HEK293 (cell line): ENCODE measurements around the gene ZFYVE28.

Experiments used
- CTCF ChIA-PET: fragments of 350-600 bp; formaldehyde crosslinking; extraction: SDS; loops from one replicate; lab custom pipeline; 2021; ENCODE audit warnings: antibody characterized with exemption; lab: Yijun Ruan, JAX
- POLR2A ChIA-PET: fragments of 300-600 bp; formaldehyde crosslinking; extraction: SDS; loops from one replicate; lab custom pipeline; 2020; ENCODE audit warnings: antibody characterized with exemption, inconsistent platforms; lab: Yijun Ruan, JAX
- H3K27ac ChIP-seq: fragments of 200-500 bp; sonication (Bioruptor generic); 2 replicates; pipeline ENCODE4 v1.5.1; 2014; ENCODE audit warnings: low read depth, low read length, control low read depth, inconsistent platforms; ENCODE audit errors: extremely low read depth
- H3K36me3 ChIP-seq, 2 experiments: fragments of 200-500 bp in 1 of 2; sonication (Bioruptor generic) in 1 of 2; 1 replicate in 1 of 2; 2 replicates in 1 of 2; pipeline ENCODE4 v1.5.1; 2014 to 2017; ENCODE audit warnings: inconsistent platforms in 2 of 2, low read length in 2 of 2; ENCODE audit not compliant: control insufficient read depth in 2 of 2, insufficient read depth in 1 of 2
- H3K4me1 ChIP-seq: fragments of 200-500 bp; sonication (Bioruptor generic); 2 replicates; pipeline ENCODE4 v1.5.1; 2014; ENCODE audit warnings: mild to moderate bottlenecking, low read length, inconsistent platforms; ENCODE audit not compliant: control insufficient read depth, insufficient read depth
- H3K4me3 ChIP-seq: 2 replicates; pipeline ENCODE4 v1.5.1; 2011; ENCODE audit warnings: low read depth, mild to moderate bottlenecking, control low read depth, low read length, moderate library complexity
- H3K9me3 ChIP-seq: fragments of 200-500 bp; sonication (Bioruptor generic); 2 replicates; pipeline ENCODE4 v1.5.1; 2014; ENCODE audit warnings: low read depth, low read length, inconsistent platforms; ENCODE audit not compliant: control insufficient read depth, insufficient read depth
- KLF8 ChIP-seq: fragments of 450-650 bp; formaldehyde crosslinking; IDR thresholded peaks from 2 replicates; pipeline ENCODE4 v1.5.1; 2016; ENCODE audit warnings: missing biosample characterization, missing genetic modification characterization
- ZBTB17 ChIP-seq: fragments of 450-650 bp; formaldehyde crosslinking; IDR thresholded peaks from 2 replicates; pipeline ENCODE4 v1.5.1; 2016; ENCODE audit warnings: missing biosample characterization, missing genetic modification characterization
- ZBTB8A ChIP-seq: fragments of 450-650 bp; formaldehyde crosslinking; IDR thresholded peaks from 2 replicates; pipeline ENCODE4 v1.5.1; 2016; ENCODE audit warnings: missing biosample characterization, missing genetic modification characterization
- ZFHX2 ChIP-seq: fragments of 450-650 bp; formaldehyde crosslinking; conservative IDR thresholded peaks from 2 replicates; pipeline ENCODE4 v1.5.1; 2016; ENCODE audit warnings: missing biosample characterization, missing genetic modification characterization
- ZNF157 ChIP-seq: fragments of 450-650 bp; formaldehyde crosslinking; IDR thresholded peaks from 2 replicates; pipeline ENCODE4 v1.5.1; 2016; ENCODE audit warnings: missing biosample characterization, missing genetic modification characterization
- ZNF239 ChIP-seq: fragments of 450-650 bp; formaldehyde crosslinking; IDR thresholded peaks from 2 replicates; pipeline ENCODE4 v1.5.1; 2016; ENCODE audit warnings: missing biosample characterization, missing genetic modification characterization
- ZNF426 ChIP-seq: fragments of 450-650 bp; formaldehyde crosslinking; IDR thresholded peaks from 2 replicates; pipeline ENCODE4 v1.5.1; 2017; ENCODE audit warnings: missing biosample characterization, missing genetic modification characterization, mild to moderate bottlenecking, inconsistent platforms, moderate library complexity
- ZNF585B ChIP-seq: fragments of 450-650 bp; formaldehyde crosslinking; IDR thresholded peaks from 2 replicates; pipeline ENCODE4 v1.5.1; 2016; ENCODE audit warnings: missing biosample characterization, missing genetic modification characterization
- ZNF600 ChIP-seq: fragments of 450-650 bp; formaldehyde crosslinking; IDR thresholded peaks from 2 replicates; pipeline ENCODE4 v1.5.1; 2016; ENCODE audit warnings: missing biosample characterization, missing genetic modification characterization
- ZNF747 ChIP-seq: fragments of 450-650 bp; formaldehyde crosslinking; IDR thresholded peaks from 2 replicates; pipeline ENCODE4 v1.5.1; 2016; ENCODE audit warnings: missing biosample characterization, missing genetic modification characterization
- ZNF785 ChIP-seq: fragments of 450-650 bp; formaldehyde crosslinking; IDR thresholded peaks from 2 replicates; pipeline ENCODE4 v1.5.1; 2016; ENCODE audit warnings: missing biosample characterization, missing genetic modification characterization
- ZXDB ChIP-seq: fragments of 450-650 bp; formaldehyde crosslinking; IDR thresholded peaks from 2 replicates; pipeline ENCODE4 v1.5.1; 2016; ENCODE audit warnings: missing biosample characterization, missing genetic modification characterization
- TF ChIP-seq, protein P1 (sequence below): fragments of 450-650 bp; formaldehyde crosslinking; IDR thresholded peaks from 2 replicates; pipeline ENCODE4 v1.5.1; 2016; ENCODE audit warnings: missing biosample characterization, missing genetic modification characterization
- TF ChIP-seq, protein P2 (sequence below): fragments of 450-650 bp; IDR thresholded peaks from 2 replicates; pipeline ENCODE4 v1.5.1; 2018; ENCODE audit warnings: missing biosample characterization, mild to moderate bottlenecking, missing genetic modification characterization

Gene ZFYVE28

DNA sequence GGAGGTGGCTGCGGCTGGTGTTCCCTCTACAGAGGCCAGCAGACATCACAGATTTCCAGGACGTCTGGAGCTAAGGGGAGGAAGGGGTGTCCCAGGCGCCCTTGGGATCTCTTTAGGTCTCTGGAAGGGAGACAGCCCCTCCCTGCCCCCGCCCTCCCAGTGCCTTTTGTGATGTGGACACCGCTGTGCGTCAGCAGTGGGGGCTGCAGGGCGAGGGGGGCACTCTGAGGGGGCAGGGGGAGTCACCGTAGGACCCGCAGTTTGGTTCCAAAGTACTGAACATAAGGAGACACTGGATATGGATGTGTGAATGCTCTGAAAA is 130.9 kb downstream of the ZFYVE28 start (continued):
- no peak for TF ChIP-seq ZNF239
- TF ChIP-seq ZNF785 (tag by site-specific recombination), result no peak
- no peak for TF ChIP-seq KLF8

DNA sequence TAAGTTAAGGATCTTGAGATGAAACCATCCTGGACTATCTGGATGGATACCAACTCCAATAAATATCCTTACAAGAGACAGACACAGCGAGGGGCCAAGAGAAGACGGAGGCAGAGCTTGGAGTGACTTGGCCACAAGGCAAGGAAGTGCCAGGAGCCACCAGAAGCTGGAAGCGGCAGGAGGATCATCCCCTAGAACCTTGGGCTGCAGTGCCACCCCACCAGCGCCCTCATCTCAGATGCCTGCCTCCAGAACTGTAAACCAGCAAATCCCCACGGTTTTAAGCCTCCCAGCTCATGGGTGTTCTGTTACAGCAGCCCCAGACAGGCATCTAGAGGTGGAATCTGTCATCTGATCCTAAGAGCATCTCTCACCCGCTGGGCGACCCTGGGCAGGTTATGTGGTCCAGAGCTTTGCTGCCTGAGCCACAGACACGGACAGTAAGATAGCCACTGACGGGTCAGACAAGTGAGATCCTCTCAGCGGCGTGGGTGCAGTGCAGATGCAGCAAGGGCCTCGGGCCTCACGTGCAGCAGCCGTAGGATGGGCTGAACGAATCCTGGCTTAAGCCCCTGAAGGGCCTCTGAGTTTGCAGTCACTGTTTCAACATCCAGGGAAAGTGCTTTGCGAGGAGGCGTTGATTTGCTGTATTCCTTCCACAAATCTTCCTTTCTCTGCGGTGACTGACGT is 131.4 kb downstream of the ZFYVE28 start:
- POLR2A ChIA-PET, result no interaction called here
- no peak overlapping the region for H3K27ac ChIP-seq
- H3K9me3 ChIP-seq, result no peaks in the 10 kb centered on the region
- H3K36me3 ChIP-seq, result no peaks in the 10 kb centered on the region
- H3K4me1 ChIP-seq, result no peaks in the 10 kb centered on the region
- TF ChIP-seq ZNF600 (tag by site-specific recombination) (peak; percentile 43; the same call in 1 of the 2 replicates), ZNF585B (tag by site-specific recombination) (no peak), ZXDB (tag by site-specific recombination) (no peak), ZBTB8A (tag by site-specific recombination) (0 out of 2 replicates have a peak, but pooled peaks have one; percentile 16), ZFHX2 (tag by site-specific recombination) (peak; percentile 24; the same call in 1 of the 2 replicates), ZBTB17 (tag by site-specific recombination) (peak; percentile 43; the same call in 1 of the 2 replicates)
- TF ChIP-seq, all 188 proteins: peak for 4
- no peak overlapping the region for H3K4me3 ChIP-seq
- CTCF ChIA-PET, result no interaction called here

DNA sequence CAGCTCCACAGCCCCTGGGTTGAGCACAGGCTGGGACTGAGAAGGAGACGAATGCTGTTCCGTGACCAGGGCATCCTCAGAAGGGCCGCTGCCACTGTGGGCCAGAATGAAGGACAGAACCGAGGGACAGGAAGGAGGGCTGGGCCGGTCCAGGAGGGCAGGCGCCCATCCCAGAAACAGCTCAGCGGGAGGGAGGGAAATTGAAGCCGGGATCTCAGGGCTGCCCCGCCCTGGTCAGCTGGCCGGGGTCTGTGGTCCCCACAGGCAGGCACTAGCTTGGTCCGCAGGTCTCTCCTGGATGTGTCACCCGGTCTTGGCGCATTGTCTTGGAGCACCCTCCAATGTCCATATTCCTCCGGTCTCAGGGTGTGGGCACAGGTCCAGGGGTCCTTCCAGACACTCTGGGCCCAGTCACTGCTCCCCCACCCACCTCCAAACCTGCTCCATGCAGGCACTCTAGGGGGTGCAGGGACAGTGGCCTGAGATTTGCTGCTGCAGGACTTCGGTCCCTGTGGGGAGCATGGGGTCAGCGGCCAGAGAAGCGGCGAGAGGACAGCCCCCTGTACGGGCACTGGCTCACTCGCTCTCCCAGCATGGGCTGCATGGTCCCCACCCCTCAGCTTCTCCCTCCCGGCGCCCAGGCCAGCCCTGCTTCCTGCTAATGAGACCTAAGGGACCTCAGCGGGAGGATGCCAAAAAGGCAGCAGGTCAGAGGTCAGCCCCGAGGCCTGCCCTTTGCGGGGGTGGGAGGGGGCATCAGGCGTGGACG is 132.6 kb downstream of the ZFYVE28 start:
- peak; percentile 67 for TF ChIP-seq ZNF157 (tag by site-specific recombination)
- TF ChIP-seq, protein P1, sequence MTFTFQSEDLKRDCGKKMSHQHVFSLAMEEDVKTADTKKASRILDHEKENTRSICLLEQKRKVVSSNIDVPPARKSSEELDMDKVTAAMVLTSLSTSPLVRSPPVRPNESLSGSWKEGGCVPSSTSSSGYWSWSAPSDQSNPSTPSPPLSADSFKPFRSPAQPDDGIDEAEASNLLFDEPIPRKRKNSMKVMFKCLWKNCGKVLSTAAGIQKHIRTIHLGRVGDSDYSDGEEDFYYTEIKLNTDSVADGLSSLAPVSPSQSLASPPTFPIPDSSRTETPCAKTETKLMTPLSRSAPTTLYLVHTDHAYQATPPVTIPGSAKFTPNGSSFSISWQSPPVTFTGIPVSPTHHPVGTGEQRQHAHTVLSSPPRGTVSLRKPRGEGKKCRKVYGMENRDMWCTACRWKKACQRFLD (tag by site-specific recombination), result no peak
- Histone ChIP-seq H3K36me3 (no peaks in the 10 kb centered on the region), H3K9me3 (no peaks in the 10 kb centered on the region), H3K4me1 (no peaks in the 10 kb centered on the region), H3K4me3 (no peak overlapping the region), H3K27ac (no peak overlapping the region)
- POLR2A ChIA-PET, result no interaction called here
- CTCF ChIA-PET, result no interaction called here

DNA sequence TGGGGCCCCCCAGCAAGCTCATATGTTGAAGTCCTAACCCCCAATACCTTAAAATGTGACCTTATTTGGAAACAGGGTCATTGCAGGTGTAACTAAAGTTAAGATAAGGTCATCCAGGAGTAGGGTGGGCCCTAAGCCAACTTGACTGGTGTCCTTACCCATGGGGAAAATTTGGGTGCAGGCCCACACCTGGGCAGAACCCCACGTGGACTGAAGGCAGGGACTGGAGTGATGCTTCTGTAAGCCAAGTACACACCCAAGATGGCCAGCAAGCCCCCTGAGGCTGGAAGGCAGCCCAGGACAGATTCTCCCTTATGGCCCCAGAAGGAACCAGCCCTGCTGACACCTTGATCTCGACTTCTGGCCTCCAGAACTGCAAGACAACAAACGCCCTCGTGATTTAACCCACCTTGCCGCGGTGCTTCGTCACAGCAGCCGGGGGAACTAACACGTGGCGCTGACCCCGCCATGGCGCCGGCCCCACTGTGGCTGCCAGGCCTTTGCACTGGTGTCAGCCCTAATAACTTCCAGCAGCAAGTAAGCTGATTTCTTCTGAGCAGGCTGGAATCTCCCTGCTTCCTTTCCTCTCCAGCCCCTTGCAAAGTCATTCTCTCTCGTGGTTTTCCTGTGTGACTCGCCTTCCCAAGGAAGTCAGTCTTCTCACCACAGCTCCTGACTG is 133.4 kb downstream of the ZFYVE28 start:
- no peaks in the 10 kb centered on the region for H3K36me3 ChIP-seq
- no peaks in the 10 kb centered on the region for H3K9me3 ChIP-seq
- no peak overlapping the region for H3K27ac ChIP-seq
- POLR2A ChIA-PET, result no interaction called here
- TF ChIP-seq, protein P2, sequence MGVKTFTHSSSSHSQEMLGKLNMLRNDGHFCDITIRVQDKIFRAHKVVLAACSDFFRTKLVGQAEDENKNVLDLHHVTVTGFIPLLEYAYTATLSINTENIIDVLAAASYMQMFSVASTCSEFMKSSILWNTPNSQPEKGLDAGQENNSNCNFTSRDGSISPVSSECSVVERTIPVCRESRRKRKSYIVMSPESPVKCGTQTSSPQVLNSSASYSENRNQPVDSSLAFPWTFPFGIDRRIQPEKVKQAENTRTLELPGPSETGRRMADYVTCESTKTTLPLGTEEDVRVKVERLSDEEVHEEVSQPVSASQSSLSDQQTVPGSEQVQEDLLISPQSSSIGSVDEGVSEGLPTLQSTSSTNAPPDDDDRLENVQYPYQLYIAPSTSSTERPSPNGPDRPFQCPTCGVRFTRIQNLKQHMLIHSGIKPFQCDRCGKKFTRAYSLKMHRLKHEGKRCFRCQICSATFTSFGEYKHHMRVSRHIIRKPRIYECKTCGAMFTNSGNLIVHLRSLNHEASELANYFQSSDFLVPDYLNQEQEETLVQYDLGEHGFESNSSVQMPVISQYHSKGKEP (tag by site-specific recombination), result no peak
- TF ChIP-seq ZNF426 (no peak), KLF8 (no peak), ZNF747 (no peak)
- CTCF ChIA-PET, result no interaction called here
- no peaks in the 10 kb centered on the region for H3K4me1 ChIP-seq
- H3K4me3 ChIP-seq, result no peak overlapping the region
